Erythroblast (primary cell): ENCODE results near the gene TOGARAM2.

Experiments
- GATA1 ChIP-seq: IDR thresholded peaks from 2 replicates; pipeline ENCODE4 v1.6.1; 2011; ENCODE audit warnings: low read depth, mild to moderate bottlenecking, control low read depth, low read length, moderate library complexity
- POLR2A ChIP-seq: IDR thresholded peaks from 2 replicates; pipeline ENCODE4 v1.6.1; 2011; ENCODE audit warnings: mild to moderate bottlenecking, low read length

GRCh38 chr2:28972778-28973335 lies 8.2 kb upstream of the TOGARAM2 start:
- TF ChIP-seq POLR2A: no peak
- TF ChIP-seq GATA1: no peak
